Thyroid gland (tissue), 4 donors: ENCODE results near the gene GPANK1.

Source experiments
- CTCF ChIP-seq, 6 experiments: fragments of 200-600 bp in 3 of 6; fragments of 450-650 bp in 3 of 6; sonication (generic) in 3 of 6; IDR thresholded peaks; one replicate each; pipeline ENCODE4 v1.5.1; 2016 to 2019; ENCODE audit warnings: antibody characterized with exemption in 6 of 6, mild to moderate bottlenecking in 2 of 6, inconsistent platforms in 1 of 6, moderate library complexity in 1 of 6
- POLR2A ChIP-seq, 2 donors: fragments of 450-650 bp; IDR thresholded peaks; one replicate each; pipeline ENCODE4 v1.6.1; 2017; ENCODE audit warnings: antibody characterized with exemption in 2 of 2, mild to moderate bottlenecking in 2 of 2, moderate library complexity in 1 of 2

GRCh38 chr6:31666337-31666965, 1.7 kb upstream of the GPANK1 start:
- TF ChIP-seq POLR2A (IDR thresholded peaks at IDR 0.05), result no peak
- TF ChIP-seq CTCF (IDR thresholded peaks at IDR 0.05), result no peak
